GM12874 (cell line): ENCODE measurements around the gene PF4V1.

ENCODE experiments used
- TF ChIP-seq, protein P1 (sequence below): IDR thresholded peaks from 2 replicates; pipeline ENCODE4 v1.5.1; 2011; ENCODE audit warnings: low read depth, mild to moderate bottlenecking, control low read depth, low read length, moderate library complexity; ENCODE audit not compliant: insufficient read depth

The PF4V1 gene

GRCh38 chr4:73855406-73855805, 2.3 kb downstream of the PF4V1 start:
- TF ChIP-seq, protein P1, sequence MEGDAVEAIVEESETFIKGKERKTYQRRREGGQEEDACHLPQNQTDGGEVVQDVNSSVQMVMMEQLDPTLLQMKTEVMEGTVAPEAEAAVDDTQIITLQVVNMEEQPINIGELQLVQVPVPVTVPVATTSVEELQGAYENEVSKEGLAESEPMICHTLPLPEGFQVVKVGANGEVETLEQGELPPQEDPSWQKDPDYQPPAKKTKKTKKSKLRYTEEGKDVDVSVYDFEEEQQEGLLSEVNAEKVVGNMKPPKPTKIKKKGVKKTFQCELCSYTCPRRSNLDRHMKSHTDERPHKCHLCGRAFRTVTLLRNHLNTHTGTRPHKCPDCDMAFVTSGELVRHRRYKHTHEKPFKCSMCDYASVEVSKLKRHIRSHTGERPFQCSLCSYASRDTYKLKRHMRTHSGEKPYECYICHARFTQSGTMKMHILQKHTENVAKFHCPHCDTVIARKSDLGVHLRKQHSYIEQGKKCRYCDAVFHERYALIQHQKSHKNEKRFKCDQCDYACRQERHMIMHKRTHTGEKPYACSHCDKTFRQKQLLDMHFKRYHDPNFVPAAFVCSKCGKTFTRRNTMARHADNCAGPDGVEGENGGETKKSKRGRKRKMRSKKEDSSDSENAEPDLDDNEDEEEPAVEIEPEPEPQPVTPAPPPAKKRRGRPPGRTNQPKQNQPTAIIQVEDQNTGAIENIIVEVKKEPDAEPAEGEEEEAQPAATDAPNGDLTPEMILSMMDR = no peak

DNA sequence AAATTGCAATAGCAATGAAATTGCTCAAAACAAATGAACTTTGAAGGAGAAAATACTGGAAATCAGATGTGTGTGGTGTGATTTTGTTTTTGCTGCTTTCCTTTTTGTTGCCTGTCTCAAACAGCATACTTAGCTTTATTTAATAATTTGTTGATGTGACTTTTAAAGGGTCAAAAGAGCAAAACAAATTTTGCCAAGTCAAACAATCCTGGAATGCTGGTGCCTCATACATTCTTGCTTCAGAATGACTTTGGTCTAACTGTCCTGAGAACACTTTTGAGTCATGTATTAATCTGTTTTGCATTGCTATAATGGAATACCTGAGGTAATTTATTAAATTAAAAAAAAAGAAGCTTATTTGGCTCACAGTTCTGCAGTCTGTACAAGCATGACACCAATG, 3.4 kb downstream of the PF4V1 start:
- TF ChIP-seq, protein P1 = no peak

DNA sequence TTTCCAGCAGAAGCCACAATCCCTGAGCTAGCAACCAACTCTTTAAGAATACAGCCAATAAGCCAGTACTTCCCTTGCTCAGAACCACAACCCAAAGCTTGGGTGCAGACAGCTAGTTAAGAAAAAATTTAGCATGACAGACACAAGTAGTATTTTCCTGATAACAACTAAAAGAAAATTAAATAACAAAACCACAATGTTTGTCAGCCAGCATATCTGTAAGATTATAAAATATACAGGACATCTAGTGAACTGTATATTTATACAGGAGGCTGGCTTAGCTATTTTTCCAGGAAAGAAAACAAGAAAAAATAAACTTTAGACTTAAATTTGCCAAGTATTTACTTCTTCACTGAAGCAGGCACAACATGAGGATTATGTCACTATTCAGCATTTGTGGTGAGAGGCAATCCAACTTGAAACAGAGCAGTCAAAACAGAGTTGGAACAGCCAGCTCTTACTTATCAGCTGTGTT, 6.6 kb downstream of the PF4V1 start:
- TF ChIP-seq, protein P1 = no peak

DNA sequence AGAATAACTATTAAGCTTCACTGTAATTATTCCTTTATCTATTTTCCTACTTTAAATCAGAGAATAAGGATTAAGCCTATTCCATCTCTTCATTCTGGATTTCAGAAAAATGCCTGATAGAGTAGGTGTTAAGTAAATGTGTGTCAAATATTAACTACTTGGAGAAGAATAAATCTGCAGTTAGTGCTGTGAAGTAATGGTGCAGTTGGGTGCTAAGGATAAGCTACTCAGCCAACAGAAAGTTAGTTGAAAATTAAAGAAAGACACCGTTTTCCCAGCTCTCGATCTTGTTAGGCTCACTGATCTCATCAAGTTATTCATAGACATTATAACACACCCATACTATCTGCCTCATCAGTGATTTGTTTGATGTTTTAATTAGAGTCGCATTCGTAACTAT, 7.1 kb downstream of the PF4V1 start:
- TF ChIP-seq, protein P1 = no peak

- TF ChIP-seq, protein P1 = no peak
Observed at GRCh38 chr4:73860917-73861316, 7.8 kb downstream of the PF4V1 start.

GRCh38 chr4:73862322-73862721, 9.2 kb downstream of the PF4V1 start:
- TF ChIP-seq, protein P1 = no peak

GRCh38 chr4:73864365-73864764, 11.3 kb downstream of the PF4V1 start:
- TF ChIP-seq, protein P1 = peak; percentile 49
